Right atrium auricular region (tissue), 2 donors: Measurements from ENCODE around the gene BSCL2. TPM values are rescaled to one million over a fixed set of nuclear protein-coding genes. Genes with fewer than 3 reads are reported as not detected.

Source experiments
- DNase-seq: peaks from one replicate; pipeline ENCODE4 v3.0.0-alpha.2; 2019; ENCODE audit warnings: low spot score
- H3K27ac ChIP-seq, 2 donors: fragments of 200-600 bp; sonication (generic); 1 replicate in 1 of 2; 2 replicates in 1 of 2; pipeline ENCODE4 v1.5.1; 2016 to 2019
- H3K27me3 ChIP-seq, 2 donors: fragments of 200-600 bp; sonication (generic); one replicate each; pipeline versions ENCODE4 v1.5.1 to v1.6.0; 2017 to 2019
- H3K36me3 ChIP-seq: fragments of 200-600 bp; sonication (generic); one replicate; pipeline ENCODE4 v1.5.1; 2016
- H3K4me1 ChIP-seq, 2 donors: fragments of 200-600 bp; sonication (generic); one replicate each; pipeline versions ENCODE4 v1.5.1 to v1.6.0; 2017 to 2019
- H3K4me3 ChIP-seq, 2 donors: fragments of 200-600 bp; sonication (generic); 1 replicate in 1 of 2; 2 replicates in 1 of 2; pipeline ENCODE4 v1.5.1; 2017 to 2019; ENCODE audit warnings: mild to moderate bottlenecking in 1 of 2, moderate library complexity in 1 of 2
- H3K9me3 ChIP-seq, 2 donors: fragments of 200-600 bp; sonication (generic); one replicate each; pipeline ENCODE4 v1.5.1; 2019
- CTCF ChIP-seq, 2 donors: fragments of 200-600 bp; sonication (generic); IDR thresholded peaks; one replicate each; pipeline ENCODE4 v1.5.1; 2019; ENCODE audit warnings: antibody characterized with exemption in 2 of 2
- total RNA-seq, 2 donors: library from RNA; depleted of rRNA; stranded (reverse); fragments of >200 nt; gene quantifications; one replicate each; pipeline ENCODE4 v1.1.0, GENCODE V29; 2016

Gene BSCL2
- total RNA-seq, 2 donors from 2014 or later = 18.6 to 23.0 TPM

GRCh38 chr11:62665599-62666258 is 41.5 kb downstream of the BSCL2 start:
- Histone ChIP-seq H3K27me3 (no peaks in the 10 kb centered on the region), H3K36me3 (peaks cover 19% of the 10 kb centered on the region), H3K4me3 (peak overlapping the region; percentile 54 to 93), H3K9me3 (no peaks in the 10 kb centered on the region), H3K4me1 (peaks cover 0 to 39% of the 10 kb centered on the region in 2 donors), H3K27ac (peak overlapping the region; percentile 79 to 89)
- no peak for TF ChIP-seq CTCF (IDR thresholded peaks at IDR 0.05)
- DNase-seq = peak; percentile 72

- TF ChIP-seq CTCF (IDR thresholded peaks at IDR 0.05) = no peak
- Histone ChIP-seq H3K4me3 (peak within 1 kb of the TSS; percentile 54 to 93), H3K27me3 (no peaks in the 10 kb centered on the region), H3K27ac (peak within 1 kb of the TSS; percentile 79 to 89), H3K4me1 (peaks cover 0 to 35% of the 10 kb centered on the region in 2 donors), H3K36me3 (peaks cover 19% of the 10 kb centered on the region), H3K9me3 (no peaks in the 10 kb centered on the region)
- DNase-seq = peak; percentile 97
Measured at GRCh38 chr11:62665075-62665598, 42.1 kb downstream of the BSCL2 start, which contains the start of the genes C11orf98 and CSKMT. C11orf98 (minus strand) TSS chr11:62665210; CDS start chr11:62665169, 41 bp downstream. CSKMT (plus strand) TSS chr11:62665312; CDS start chr11:62665880, 568 bp downstream.

GRCh38 chr11:62664405-62665074 is 42.7 kb downstream of the BSCL2 start:
- DNase-seq = no peak
- no peak for TF ChIP-seq CTCF (IDR thresholded peaks at IDR 0.05)
- Histone ChIP-seq H3K36me3 (peaks cover 19% of the 10 kb centered on the region), H3K27me3 (no peaks in the 10 kb centered on the region), H3K4me1 (peaks cover 0 to 35% of the 10 kb centered on the region in 2 donors), H3K27ac (peak overlapping the region; percentile 79 to 89), H3K4me3 (peak overlapping the region; percentile 54 to 93), H3K9me3 (no peaks in the 10 kb centered on the region)

GRCh38 chr11:62656796-62657429 is 50.3 kb downstream of the BSCL2 start:
- no peak overlapping the region for H3K4me3 ChIP-seq
- TF ChIP-seq CTCF (IDR thresholded peaks at IDR 0.05) = no peak
- H3K9me3 ChIP-seq = no peaks in the 10 kb centered on the region
- H3K27me3 ChIP-seq = no peaks in the 10 kb centered on the region
- no peak overlapping the region for H3K27ac ChIP-seq
- DNase-seq = no peak
- peaks cover 0 to 8% of the 10 kb centered on the region in 2 donors for H3K4me1 ChIP-seq
- no peaks in the 10 kb centered on the region for H3K36me3 ChIP-seq

GRCh38 chr11:62654297-62654696 is 52.9 kb downstream of the BSCL2 start:
- no peak overlapping the region for H3K4me3 ChIP-seq
- no peaks in the 10 kb centered on the region for H3K9me3 ChIP-seq
- peaks cover 5% of the 10 kb centered on the region for H3K36me3 ChIP-seq
- H3K27ac ChIP-seq = no peak overlapping the region
- no peak for DNase-seq
- TF ChIP-seq CTCF (IDR thresholded peaks at IDR 0.05) = no peak
- no peaks in the 10 kb centered on the region for H3K27me3 ChIP-seq
- peaks cover 0 to 15% of the 10 kb centered on the region in 2 donors for H3K4me1 ChIP-seq
